HepG2 (cell line): ENCODE measurements around the gene POLR1F. TPM values are rescaled to one million over a fixed set of nuclear protein-coding genes. Genes with fewer than 3 reads are reported as not detected.

Source experiments
- BRCA1 ChIP-seq: sonication (generic); formaldehyde crosslinking; IDR thresholded peaks from 2 replicates; pipeline ENCODE4 v1.4.0; 2020; ENCODE audit warnings: missing genetic modification reagents
- GABPB1 ChIP-seq: IDR thresholded peaks from 2 replicates; pipeline ENCODE4 v1.6.1; 2016; ENCODE audit warnings: mild to moderate bottlenecking, missing genetic modification reagents, moderate library complexity, missing compliant biosample characterization
- GATAD1 ChIP-seq: IDR thresholded peaks from 2 replicates; pipeline ENCODE4 v1.6.1; 2016; ENCODE audit warnings: missing genetic modification reagents, missing compliant biosample characterization
- HNF4A ChIP-seq: sonication (generic); formaldehyde crosslinking; IDR thresholded peaks from 2 replicates; pipeline ENCODE4 v1.4.0; 2020; ENCODE audit warnings: missing genetic modification reagents
- HNRNPLL ChIP-seq: fragments of 200-400 bp; formaldehyde crosslinking; IDR thresholded peaks from 2 replicates; pipeline ENCODE4 v1.6.1; 2017; ENCODE audit warnings: mild to moderate bottlenecking, low read depth, low read length; ENCODE audit not compliant: poor library complexity, severe bottlenecking
- KLF16 ChIP-seq, 2 experiments: sonication (generic) in 1 of 2; formaldehyde crosslinking in 1 of 2; IDR thresholded peaks; 2 replicates each; pipeline versions ENCODE4 v1.6.1 to v1.8.0; 2016 to 2023; ENCODE audit warnings: missing genetic modification reagents in 2 of 2, missing compliant biosample characterization in 1 of 2
- MXD1 ChIP-seq: sonication (generic); formaldehyde crosslinking; IDR thresholded peaks from 2 replicates; pipeline ENCODE4 v1.4.0; 2020; ENCODE audit warnings: mild to moderate bottlenecking, missing genetic modification reagents
- NAIF1 ChIP-seq: sonication (generic); formaldehyde crosslinking; IDR thresholded peaks from 2 replicates; pipeline ENCODE4 v1.5.0; 2020; ENCODE audit warnings: mild to moderate bottlenecking, missing genetic modification reagents, borderline replicate concordance
- NR2C2 ChIP-seq: sonication (generic); formaldehyde crosslinking; IDR thresholded peaks from 2 replicates; pipeline ENCODE4 v1.4.0; 2020; ENCODE audit warnings: missing genetic modification reagents, mild to moderate bottlenecking, moderate library complexity, borderline replicate concordance
- PHF21A ChIP-seq: sonication (generic); formaldehyde crosslinking; IDR thresholded peaks from 2 replicates; pipeline ENCODE4 v1.5.0; 2020; ENCODE audit warnings: mild to moderate bottlenecking, missing genetic modification reagents
- RNF2 ChIP-seq: fragments of 450-650 bp; conservative IDR thresholded peaks from 2 replicates; pipeline ENCODE4 v1.6.1; 2016; ENCODE audit warnings: low read depth
- SALL1 ChIP-seq: sonication (generic); formaldehyde crosslinking; IDR thresholded peaks from 2 replicates; pipeline ENCODE4 v1.8.0; 2022; ENCODE audit warnings: mild to moderate bottlenecking, missing genetic modification reagents
- SIN3A ChIP-seq: IDR thresholded peaks from 2 replicates; pipeline ENCODE4 v1.6.1; 2011; ENCODE audit warnings: low read depth, mild to moderate bottlenecking, control low read depth, low read length, borderline replicate concordance
- ZFAT ChIP-seq: sonication (generic); formaldehyde crosslinking; conservative IDR thresholded peaks from 2 replicates; pipeline ENCODE4 v1.8.1; 2023; ENCODE audit warnings: missing genetic modification reagents, inconsistent platforms
- ZFX ChIP-seq: sonication (generic); formaldehyde crosslinking; IDR thresholded peaks from 2 replicates; pipeline ENCODE4 v1.4.0; 2020; ENCODE audit warnings: mild to moderate bottlenecking, low read depth, missing genetic modification reagents, moderate library complexity
- ZNF230 ChIP-seq: sonication (generic); formaldehyde crosslinking; IDR thresholded peaks from 2 replicates; pipeline ENCODE4 v1.4.0; 2020; ENCODE audit warnings: mild to moderate bottlenecking, missing genetic modification reagents
- ZNF276 ChIP-seq: sonication (generic); formaldehyde crosslinking; IDR thresholded peaks from 2 replicates; pipeline ENCODE4 v1.4.0; 2020; ENCODE audit warnings: mild to moderate bottlenecking, low read depth, missing genetic modification reagents
- ZNF556 ChIP-seq: sonication (generic); formaldehyde crosslinking; IDR thresholded peaks from 2 replicates; pipeline ENCODE4 v1.4.0; 2020; ENCODE audit warnings: mild to moderate bottlenecking, missing genetic modification reagents, borderline replicate concordance
- ZNF558 ChIP-seq: sonication (generic); formaldehyde crosslinking; IDR thresholded peaks from 2 replicates; pipeline ENCODE4 v1.9.0; 2022; ENCODE audit warnings: mild to moderate bottlenecking, missing genetic modification reagents, borderline replicate concordance
- ZNF567 ChIP-seq: sonication (generic); formaldehyde crosslinking; IDR thresholded peaks from 2 replicates; pipeline ENCODE4 v1.8.1; 2023; ENCODE audit warnings: mild to moderate bottlenecking, missing genetic modification reagents, borderline replicate concordance
- ZNF614 ChIP-seq: IDR thresholded peaks from 2 replicates; pipeline ENCODE4 v1.6.1; 2018; ENCODE audit warnings: missing biosample characterization, missing genetic modification reagents, inconsistent platforms, borderline replicate concordance
- ZNF737 ChIP-seq: sonication (generic); formaldehyde crosslinking; IDR thresholded peaks from 2 replicates; pipeline ENCODE4 v1.5.0; 2020; ENCODE audit warnings: missing genetic modification reagents, mild to moderate bottlenecking, borderline replicate concordance
- ZNF747 ChIP-seq: sonication (generic); formaldehyde crosslinking; IDR thresholded peaks from 2 replicates; pipeline ENCODE4 v1.8.1; 2023; ENCODE audit warnings: missing genetic modification reagents, mild to moderate bottlenecking, borderline replicate concordance
- ZNF780A ChIP-seq: sonication (generic); formaldehyde crosslinking; IDR thresholded peaks from 2 replicates; pipeline ENCODE4 v1.8.0; 2022; ENCODE audit warnings: mild to moderate bottlenecking, missing genetic modification reagents, moderate library complexity
- ZNF784 ChIP-seq: sonication (generic); formaldehyde crosslinking; IDR thresholded peaks from 2 replicates; pipeline ENCODE4 v1.5.1; 2020; ENCODE audit warnings: missing genetic modification reagents, mild to moderate bottlenecking, borderline replicate concordance
- ZSCAN25 ChIP-seq: sonication (generic); formaldehyde crosslinking; IDR thresholded peaks from 2 replicates; pipeline ENCODE4 v1.8.0; 2022; ENCODE audit warnings: mild to moderate bottlenecking, missing genetic modification reagents
- polyA plus RNA-seq, 8 experiments: library from polyadenylated mRNA; depleted of rRNA in 3 of 8; stranded (reverse) in 7 of 8; unstranded in 1 of 8; fragments of >200 nt; fragmentation: Illumina TruSeq in 4 of 8; extraction: Trizol in 4 of 8; gene quantifications; 2 replicates each; pipeline versions ENCODE4 v1.2.1 to v1.2.3, GENCODE V29; 2011 to 2016; ENCODE audit warnings: low read depth in 4 of 8, missing spikeins in 1 of 8, mixed read lengths in 1 of 8; ENCODE audit not compliant: insufficient read depth in 1 of 8
- total RNA-seq, 5 experiments: library from RNA; depleted of rRNA; stranded (reverse); fragments of >200 nt; fragmentation: Illumina TruSeq; extraction: Trizol; gene quantifications; 2 replicates each; pipeline ENCODE4 v1.2.3, GENCODE V29; 2016; ENCODE audit warnings: low read depth in 1 of 5

The POLR1F gene
- total and polyA plus RNA-seq, 2 of the 13 experiments (the other 11 are each of a cell fraction or from before 2014, with no cell fraction given): 8.0 to 14.9 TPM

GRCh38 chr7:19708397-19709248 lies at the start of gene POLR1F (continued):
- TF ChIP-seq RNF2 (peak; percentile 87; the same call in 1 of the 2 replicates), ZNF737 (CRISPR knock-in tag) (peak; percentile 31; the same call in 1 of the 2 replicates), NR2C2 (CRISPR knock-in tag) (peak; percentile 36; the same call in 1 of the 2 replicates), BRCA1 (0 out of 2 replicates have a peak, but pooled peaks have one; percentile 27), ZFX (CRISPR knock-in tag) (peak; percentile 79), ZNF276 (peak; percentile 74; the same call in 1 of the 2 replicates), SALL1 (peak; percentile 87), ZNF567 (CRISPR knock-in tag) (0 out of 2 replicates have a peak, but pooled peaks have one; percentile 20), GABPB1 (CRISPR knock-in tag) (peak; percentile 86), ZNF230 (CRISPR knock-in tag) (peak; percentile 64; the same call in 1 of the 2 replicates), GATAD1 (CRISPR knock-in tag) (peak; percentile 97), ZNF747 (CRISPR knock-in tag) (peak; percentile 77), SIN3A (peak; percentile 92; the same call in 1 of the 2 replicates), KLF16 (CRISPR knock-in tag; IDR thresholded peaks at IDR 0.05) (peak in 1 of 2 experiments; percentile 89; a peak in 2 of 4 replicates), ZNF780A (CRISPR knock-in tag) (no peak), ZNF614 (CRISPR knock-in tag) (peak; percentile 85), MXD1 (CRISPR knock-in tag) (peak; percentile 97), ZNF556 (peak; percentile 80; the same call in 1 of the 2 replicates), ZNF784 (CRISPR knock-in tag) (peak; percentile 91; the same call in 1 of the 2 replicates), HNF4A (CRISPR knock-in tag) (0 out of 2 replicates have a peak, but pooled peaks have one; percentile 8), ZFAT (CRISPR knock-in tag) (0 out of 2 replicates have a peak, but pooled peaks have one; percentile 24), PHF21A (CRISPR knock-in tag) (peak; percentile 44; the same call in 1 of the 2 replicates), ZNF558 (CRISPR knock-in tag) (0 out of 2 replicates have a peak, but pooled peaks have one; percentile 45), NAIF1 (CRISPR knock-in tag) (peak; percentile 73), ZSCAN25 (CRISPR knock-in tag) (peak; percentile 69; the same call in 1 of the 2 replicates), HNRNPLL (peak; percentile 97)
